ENCODE results near the gene ST6GALNAC6. TPM values are rescaled to one million over a fixed set of nuclear protein-coding genes. Genes with fewer than 3 reads are reported as not detected.

The ST6GALNAC6 gene
- total and polyA plus RNA-seq, 2 donors (not counting 1 experiment from before 2014, with no cell fraction given) = 68.0 to 126 TPM

GRCh38 chr9:127898433-127899127, 823 bp downstream of the ST6GALNAC6 start:
- H3K9me3 Mint-ChIP-seq (ENCODE audit: insufficient read depth) = peaks cover 4% of the 10 kb centered on the region
- Histone ChIP-seq H3K36me3 (replicated peaks in 1 of 2; ENCODE audit: control extremely low read depth in 1 of 2, control insufficient read depth in 1 of 2, extremely low read depth in 1 of 2, insufficient read depth in 2 of 2, low read length in 1 of 2) (peaks cover 0 to 27% of the 10 kb centered on the region in 2 experiments), H2AFZ (ENCODE audit: insufficient read depth, low read depth, low read length, poor library complexity, severe bottlenecking) (peak overlapping the region; percentile 77), H3K27me3 (replicated peaks in 1 of 4; ENCODE audit: control extremely low read depth in 1 of 4, control insufficient read depth in 3 of 4, insufficient read depth in 4 of 4, low read length in 3 of 4) (no peaks in the 10 kb centered on the region), H3K79me2 (ENCODE audit: control insufficient read depth, insufficient read depth, low read length) (peaks cover 19% of the 10 kb centered on the region), H4K20me1 (ENCODE audit: control insufficient read depth, insufficient read depth, low read length, poor library complexity, severe bottlenecking) (peaks cover 5% of the 10 kb centered on the region), H3K4me1 (ENCODE audit: control insufficient read depth in 2 of 2, insufficient read depth in 2 of 2, low read length in 2 of 2) (peaks cover 34 to 62% of the 10 kb centered on the region in 2 donors), H3K4me2 (replicated peaks; ENCODE audit: low read depth, low read length, poor library complexity, severe bottlenecking) (peak overlapping the region; percentile 97), H3K9me3 (ENCODE audit: control extremely low read depth in 1 of 3, control insufficient read depth in 2 of 3, insufficient read depth in 1 of 3, low read length in 2 of 3) (peaks cover 0 to 31% (median 6%) of the 10 kb centered on the region in 3 donors), H3K9ac (ENCODE audit: low read length) (peak overlapping the region; percentile 88), H3K27ac (ENCODE audit: low read length in 2 of 2) (peak overlapping the region; percentile 24 to 66), H3K4me3 (ENCODE audit: control extremely low read depth in 1 of 5, extremely low read depth in 1 of 5, insufficient read depth in 1 of 5, low read depth in 2 of 5, low read length in 4 of 5) (peak overlapping the region in 4 of 5 experiments; percentile 73 to 83 (median 82))
- H3K27ac Mint-ChIP-seq = peak overlapping the region; percentile 88
- no peak for TF ChIP-seq EZH2 (IDR thresholded peaks at IDR 0.05; ENCODE audit: borderline replicate concordance, insufficient read depth, low read depth, low read length, poor library complexity, severe bottlenecking)
- no peak for TF ChIP-seq CTCF (IDR thresholded peaks at IDR 0.05)
- peak overlapping the region; percentile 90 for H3K4me3 Mint-ChIP-seq
- intact Hi-C loops (cut with micrococcal nuclease) = loop anchor here (1.0 kb wide), 1 partner anchor 19 kb away; the partner anchor contains the start of gene ST6GALNAC4
- WGBS (ENCODE audit: insufficient coverage) = 31% methylated on average over 27 of the region's 32 CpGs
- no peaks in the 10 kb centered on the region for H3K27me3 Mint-ChIP-seq
- ATAC-seq (ENCODE audit: low read depth) (peak; percentile 4), DNase-seq (peak; percentile 49)
- ChIA-PET POLR2A (interaction anchor here (0.5 to 12.6 kb wide), 4 partner anchors 12 to 110 kb away, joined by 3 to 228 read pairs (median 6); partner anchors contain the start of gene ST6GALNAC4), CTCF (interaction anchor here (0.8 to 2.9 kb wide), 6 partner anchors 16 to 309 kb away, joined by 3 to 12 read pairs (median 5); partner anchors contain the start of gene TOR2A)
- H3K4me1 Mint-ChIP-seq = peaks cover 45% of the 10 kb centered on the region

Measured in B cell (primary cell).